ENCODE measurements around the gene NGF. TPM values are rescaled to one million over a fixed set of nuclear protein-coding genes. Genes with fewer than 3 reads are reported as not detected.
A peak's percentile ranks its signal among the peaks of the same experiment; 100 is the strongest.

The NGF gene
- total and polyA plus RNA-seq, 2 of the 8 experiments (the other 6 are each of a cell fraction or from before 2014, with no cell fraction given) = 1.6 TPM; not detected in 1

- H2AK5ac ChIP-seq (ENCODE audit: low read depth, low read length) = no peak overlapping the region
- no peak overlapping the region for H3K4me3 ChIP-seq (ENCODE audit: extremely low read depth in 1 of 4, insufficient read depth in 2 of 4, low read depth in 3 of 4, low read length in 4 of 4)
- no peak overlapping the region for H2AFZ ChIP-seq (ENCODE audit: low read length)
- H3K4me2 ChIP-seq (ENCODE audit: insufficient read depth in 1 of 2, low read depth in 2 of 2, low read length in 2 of 2) = no peak overlapping the region
- H3K14ac ChIP-seq (ENCODE audit: insufficient read length) = no peak overlapping the region
- no peaks in the 10 kb centered on the region for H4K20me1 ChIP-seq (replicated peaks in 1 of 2; ENCODE audit: control insufficient read depth in 1 of 2, insufficient read depth in 2 of 2, low read length in 2 of 2)
- H3K36me3 ChIP-seq (ENCODE audit: control insufficient read depth in 2 of 4, insufficient read depth in 4 of 4, low read length in 3 of 4) = no peaks in the 10 kb centered on the region
- H3K27ac ChIP-seq (ENCODE audit: low read depth, low read length) = no peak overlapping the region
- H4K91ac ChIP-seq (replicated peaks; ENCODE audit: insufficient read length, low read length) = no peak overlapping the region
- no peak overlapping the region for H3K56ac ChIP-seq (replicated peaks; ENCODE audit: insufficient read length, low read depth, low read length)
- FAIRE-seq (no peak), DNase-seq (ENCODE audit: low read depth in 1 of 2, low spot score in 2 of 2) (no peak)
- no peak overlapping the region for H2BK120ac ChIP-seq (replicated peaks; ENCODE audit: low read depth, low read length)
- H2BK20ac ChIP-seq (ENCODE audit: low read length) = no peak overlapping the region
- H3K4ac ChIP-seq (replicated peaks; ENCODE audit: insufficient read length, low read depth, low read length) = no peak overlapping the region
- H4K5ac ChIP-seq (ENCODE audit: insufficient read length, low read depth, low read length) = no peak overlapping the region
- no peak overlapping the region for H3K9ac ChIP-seq (replicated peaks in 1 of 4; ENCODE audit: extremely low read depth in 1 of 4, low read depth in 3 of 4, low read length in 3 of 4)
- H4K8ac ChIP-seq (ENCODE audit: extremely low read depth, insufficient read depth, low read length) = peak overlapping the region; percentile 88; the same call in 1 of the 2 replicates
- POLR2A ChIA-PET (ENCODE audit: partially characterized antibody) = no interaction called here
- no peaks in the 10 kb centered on the region for H3K79me2 ChIP-seq (ENCODE audit: control insufficient read depth in 1 of 2, insufficient read depth in 2 of 2, low read length in 2 of 2)
- H3K79me1 ChIP-seq (ENCODE audit: low read depth, low read length) = no peaks in the 10 kb centered on the region
- H3K23ac ChIP-seq (ENCODE audit: insufficient read length) = no peak overlapping the region
- WGBS, 2 experiments (ENCODE audit: extremely low coverage in 1 of 2, insufficient coverage in 1 of 2, insufficient read length in 1 of 2, insufficient replicate concordance in 2 of 2, low coverage in 1 of 2, low lambda C conversion rate in 2 of 2, missing lambda C conversion rate in 1 of 2) = 81% methylated on average over 2 of the region's 2 CpGs; no CpG with 5 or more reads in 1 of the 2 experiments
- H3K18ac ChIP-seq (ENCODE audit: extremely low read depth, low read length) = no peak overlapping the region
- H2BK5ac ChIP-seq (ENCODE audit: low read depth, low read length) = no peak overlapping the region
- H2BK12ac ChIP-seq (ENCODE audit: low read depth, low read length) = no peak overlapping the region
- H3K27me3 ChIP-seq (replicated peaks in 1 of 4; ENCODE audit: control insufficient read depth in 3 of 4, extremely low read depth in 1 of 4, insufficient read depth in 3 of 4, low read length in 3 of 4) = no peaks in the 10 kb centered on the region
- no peaks in the 10 kb centered on the region for H3K23me2 ChIP-seq (ENCODE audit: low read depth, low read length)
- TF ChIP-seq SAP30 (IDR thresholded peaks at IDR 0.05; ENCODE audit: insufficient read depth, insufficient replicate concordance, low read length) = no peak
- no peak for TF ChIP-seq EZH2 (IDR thresholded peaks at IDR 0.05; ENCODE audit: low read depth, low read length, severe bottlenecking)
- TF ChIP-seq SP1 (IDR thresholded peaks at IDR 0.05; ENCODE audit: low read depth, low read length) = no peak
- TF ChIP-seq HDAC2 (IDR thresholded peaks at IDR 0.05; ENCODE audit: borderline replicate concordance in 1 of 2, low read depth in 2 of 2, low read length in 2 of 2) = no peak
- TF ChIP-seq PHF8 (conservative IDR thresholded peaks at IDR 0.05; ENCODE audit: low read depth, low read length) = no peak
- no peak for TF ChIP-seq FOSL1 (IDR thresholded peaks at IDR 0.05; ENCODE audit: insufficient read depth, low read depth, low read length)
- no peak overlapping the region for H2BK15ac ChIP-seq (ENCODE audit: low read length)
- CTCF ChIA-PET (ENCODE audit: partially characterized antibody) = interaction anchor here (0.8 to 1.7 kb wide), 3 partner anchors 10 to 90 kb away, joined by 3 to 6 read pairs (median 3); no protein-coding TSS in a partner anchor
- no peaks in the 10 kb centered on the region for H3K4me1 ChIP-seq (replicated peaks in 1 of 4; ENCODE audit: control insufficient read depth in 3 of 4, insufficient read depth in 4 of 4, low read length in 3 of 4)
- H3K9me3 ChIP-seq (ENCODE audit: insufficient read depth in 2 of 2, low read depth in 1 of 2, low read length in 1 of 2) = peaks cover 4 to 13% of the 10 kb centered on the region in 2 experiments; a peak in 2 of 4 replicates
Measured at GRCh38 chr1:115364780-115365155, 26.7 kb upstream of the NGF start.

Data from H1 (cell line).